Activated T-cell treated with anti-CD3 and anti-CD28 coated beads for 48 hours (primary cell): Measurements from ENCODE around the gene TNFRSF11A.

Experiments
- DNase-seq: peaks from one replicate; pipeline ENCODE4 v3.0.0-alpha.2; 2020; ENCODE audit warnings: low read depth

Gene TNFRSF11A

DNA sequence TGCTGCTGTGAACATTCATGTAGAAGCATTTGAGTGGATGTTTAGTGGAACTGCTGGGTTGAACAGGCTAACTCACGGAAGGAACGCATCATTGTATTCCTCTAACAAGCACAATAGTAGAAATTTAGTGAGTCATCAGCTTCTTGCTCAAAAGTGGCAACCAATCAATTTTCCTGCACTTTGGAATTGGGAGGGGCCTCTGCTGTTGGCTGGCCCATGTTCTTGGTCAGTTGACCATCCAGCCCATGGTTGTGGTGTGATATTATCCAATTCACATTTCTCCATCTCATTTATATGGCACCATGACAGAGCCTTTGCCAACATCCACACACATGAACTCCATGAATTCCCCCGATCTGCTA, 95.0 kb downstream of the TNFRSF11A start:
- no peak for DNase-seq

DNA sequence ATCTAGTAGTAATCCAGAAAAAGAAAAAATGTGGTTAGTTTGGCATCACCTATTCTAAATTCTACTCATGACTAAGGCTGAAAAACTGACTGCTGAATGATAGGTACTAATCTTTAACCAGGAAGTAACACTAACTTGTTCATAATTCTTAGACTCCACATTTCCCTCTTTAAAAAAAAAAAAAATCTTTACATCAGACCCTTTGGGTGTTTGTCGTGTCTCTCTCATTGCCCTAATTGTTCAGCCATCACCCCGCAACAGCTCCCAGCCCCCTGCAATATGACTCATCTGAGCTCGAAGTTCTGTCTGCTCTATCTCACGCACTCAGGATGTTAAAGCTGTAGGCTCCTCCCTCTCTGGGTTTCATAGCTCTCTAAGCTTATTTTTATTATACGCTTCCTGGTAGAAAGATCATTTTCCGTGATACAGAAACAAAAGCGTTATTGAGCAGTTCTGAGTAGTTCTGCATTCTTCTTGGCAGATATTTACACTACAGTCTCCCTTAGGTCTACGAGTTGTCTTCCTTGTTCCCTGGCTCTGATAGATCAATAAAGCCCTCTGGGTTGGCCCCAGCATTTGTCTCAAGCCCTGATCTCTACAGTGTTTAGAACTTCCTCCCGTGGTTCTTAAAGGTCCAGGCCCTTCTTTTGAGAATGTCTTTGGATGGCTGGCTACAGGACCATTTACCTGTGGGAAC, 95.6 kb downstream of the TNFRSF11A start:
- peak; percentile 61 for DNase-seq

- DNase-seq: peak; percentile 34
Observed at GRCh38 chr18:62425465-62426190, 100.5 kb downstream of the TNFRSF11A start.

DNA sequence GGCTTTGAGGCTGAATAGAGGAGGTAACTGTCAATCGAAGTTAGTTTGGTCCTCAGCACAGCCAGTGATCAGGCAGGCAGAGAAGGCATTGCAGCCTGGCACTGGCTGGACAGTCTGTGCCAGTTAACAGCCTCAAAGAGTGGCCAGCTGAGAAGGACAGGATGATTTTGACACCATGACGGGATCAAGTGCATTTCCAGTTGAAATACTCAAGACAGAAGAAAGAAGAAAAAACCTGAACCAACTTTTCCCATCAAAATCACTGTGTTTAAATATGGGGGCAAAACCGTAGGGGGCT, 101.0 kb downstream of the TNFRSF11A start:
- DNase-seq: no peak

DNA sequence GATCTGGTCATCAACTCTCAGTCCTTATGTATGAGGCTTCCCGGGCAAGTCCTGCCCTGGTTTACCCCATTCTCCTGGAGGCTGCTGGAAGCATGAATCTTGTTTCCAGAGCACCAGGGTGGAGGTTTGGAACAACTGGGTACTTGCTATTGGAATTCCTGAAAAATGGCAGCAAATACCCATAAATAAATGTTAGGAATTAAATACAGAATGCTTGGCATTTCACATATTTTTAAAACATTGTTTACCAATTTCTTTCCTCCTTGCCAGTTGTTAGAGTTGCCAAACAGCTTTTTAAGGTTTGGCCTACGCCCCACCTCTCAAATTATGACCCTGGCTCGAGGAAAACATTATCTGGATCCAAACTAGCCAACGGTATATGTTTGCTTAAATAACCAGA, 107.1 kb downstream of the TNFRSF11A start:
- DNase-seq: no peak

DNA sequence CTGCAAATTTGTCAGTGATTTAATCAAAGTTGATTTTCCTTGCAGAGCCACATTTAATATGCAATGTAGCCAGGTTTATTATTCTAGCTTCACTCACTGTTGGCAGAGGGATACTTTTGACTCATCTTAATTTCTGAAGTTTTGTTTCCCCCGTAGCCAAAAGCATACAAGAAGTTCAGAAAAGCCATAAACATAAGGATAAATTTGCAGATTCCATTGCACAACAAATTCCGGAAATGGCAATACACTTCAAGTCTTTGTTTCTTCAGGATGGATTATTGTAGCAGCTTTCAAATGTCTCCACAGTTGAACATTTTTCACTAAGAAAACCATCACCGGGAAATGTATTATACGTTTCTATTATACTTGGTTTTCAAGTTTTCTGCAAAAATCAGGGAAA, 109.7 kb downstream of the TNFRSF11A start:
- no peak for DNase-seq

DNA sequence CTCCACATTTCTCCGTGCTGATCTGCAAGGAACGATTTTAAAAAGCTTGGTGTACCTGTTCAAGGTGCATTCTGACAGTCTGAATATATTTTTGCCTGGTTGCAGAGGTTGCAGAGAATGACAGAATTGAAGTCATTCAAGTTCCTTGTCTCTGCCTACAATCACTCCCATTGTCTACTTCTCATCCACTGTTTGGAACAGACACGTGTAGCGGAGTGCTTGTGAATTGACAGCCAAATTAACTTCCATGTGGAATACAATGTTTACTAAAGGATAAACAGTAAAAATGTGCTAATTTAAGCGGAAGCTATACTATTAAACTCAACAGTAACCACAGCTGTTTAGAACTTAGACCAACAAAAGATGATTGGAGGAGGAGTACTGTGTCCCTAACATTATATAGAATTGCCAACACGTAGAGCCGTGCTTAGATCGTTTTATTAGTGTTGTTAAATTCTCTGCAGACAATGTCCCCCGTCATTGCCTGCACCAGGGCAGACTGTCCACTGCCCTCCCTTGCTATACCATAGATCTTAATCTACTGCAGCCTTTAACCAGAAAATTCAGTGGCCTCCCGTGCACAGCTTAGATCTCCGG, 110.4 kb downstream of the TNFRSF11A start:
- DNase-seq: no peak

DNA sequence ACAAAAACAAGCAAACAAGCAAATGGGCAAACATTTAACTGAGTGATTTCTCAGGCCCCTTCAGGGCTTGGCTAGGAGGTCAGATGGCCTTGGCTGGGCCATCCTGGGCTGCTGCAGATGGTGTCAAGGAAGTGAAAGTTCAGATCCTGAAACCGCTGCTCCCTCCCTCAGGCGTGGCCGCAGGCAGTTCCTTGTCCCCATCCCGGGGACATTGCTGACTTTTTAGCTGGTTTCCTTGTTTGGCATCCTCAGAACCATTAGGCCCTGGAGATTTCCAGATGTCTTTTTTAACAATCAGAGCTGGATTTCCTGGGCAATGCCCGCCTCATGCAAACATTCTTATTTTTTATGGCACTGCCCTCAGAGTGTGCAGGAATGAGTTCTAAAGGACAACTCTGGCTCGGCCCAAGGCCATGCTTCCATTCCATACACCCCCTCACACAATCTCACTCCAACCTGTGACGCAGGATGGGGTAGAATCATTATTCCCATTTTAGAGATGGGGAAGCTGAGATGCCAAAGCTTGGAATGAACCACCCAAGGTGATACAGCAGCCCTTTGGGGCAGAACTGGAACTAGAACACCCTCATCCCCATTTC, 111.6 kb downstream of the TNFRSF11A start:
- DNase-seq: no peak

DNA sequence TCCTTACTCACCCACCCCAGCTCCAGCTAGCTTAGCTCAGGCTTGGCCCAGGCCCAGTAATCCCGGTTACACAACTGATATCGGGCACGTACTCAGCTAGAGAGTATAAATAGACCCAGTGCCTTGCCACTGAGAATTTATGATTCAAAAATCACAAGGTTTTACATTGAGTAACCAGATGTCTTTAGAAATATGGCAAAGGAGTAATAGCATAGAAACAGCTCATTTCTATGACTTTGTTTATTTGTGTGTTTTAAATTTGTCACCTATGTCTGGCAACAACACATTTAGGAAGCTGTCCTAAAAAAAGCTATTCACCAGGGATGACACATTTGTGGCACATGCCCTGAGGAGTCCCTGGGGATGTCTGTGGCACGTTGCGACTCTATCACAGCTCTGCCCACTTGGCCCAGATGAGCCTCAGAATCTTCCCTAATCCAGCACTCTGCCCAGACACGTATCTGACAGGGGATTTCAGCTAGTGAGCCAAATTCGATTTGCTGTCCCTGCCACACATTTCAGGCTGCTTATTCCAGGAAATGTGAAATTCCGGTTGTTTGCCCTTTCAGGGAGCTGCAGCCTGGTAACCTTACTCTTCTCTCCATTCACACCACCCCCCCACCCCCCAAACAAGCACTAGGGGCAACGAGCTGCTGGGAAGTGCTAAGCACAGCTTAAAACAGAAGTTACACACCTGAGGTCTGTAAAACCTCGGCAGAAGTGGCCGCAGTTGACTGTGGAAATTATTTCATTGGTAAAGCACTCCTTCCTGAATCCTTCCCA, 112.3 kb downstream of the TNFRSF11A start:
- no peak for DNase-seq

DNA sequence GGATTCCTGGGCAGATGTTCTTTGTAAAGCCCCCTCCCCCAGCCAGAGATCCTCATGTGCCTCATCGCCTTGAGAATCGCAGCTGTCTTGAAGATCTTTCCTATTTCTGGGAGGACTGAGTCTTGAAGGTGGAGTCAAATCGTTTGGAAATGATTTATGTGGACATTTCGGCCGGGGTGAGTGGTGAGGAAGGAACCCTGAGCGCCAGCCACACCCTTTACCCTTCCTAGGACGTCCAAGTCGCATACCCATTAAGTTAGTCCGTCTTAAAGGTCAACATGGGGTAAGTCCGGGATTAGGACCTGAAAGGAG, 112.9 kb downstream of the TNFRSF11A start:
- DNase-seq: no peak

GRCh38 chr18:62438402-62438801, 113.3 kb downstream of the TNFRSF11A start:
- no peak for DNase-seq

DNA sequence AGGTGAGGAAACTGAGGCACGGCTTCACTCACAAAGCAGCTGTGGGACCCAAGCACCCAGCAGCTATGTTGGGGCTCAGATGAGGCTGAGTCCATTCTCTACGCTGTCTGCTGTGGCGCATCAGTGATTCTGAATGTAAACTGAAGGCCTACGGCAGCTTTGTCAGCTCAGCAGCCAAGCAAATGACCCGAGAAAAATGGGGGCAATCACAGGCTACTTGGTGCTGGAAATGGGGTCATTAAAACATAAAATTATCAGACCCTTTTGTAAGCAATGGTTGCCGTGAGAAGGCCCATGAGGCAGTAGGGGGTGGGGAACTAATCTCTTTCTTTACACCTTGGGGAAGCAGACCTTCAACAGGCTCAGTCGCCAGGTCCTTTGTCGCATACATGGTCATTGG, 113.8 kb downstream of the TNFRSF11A start:
- DNase-seq: no peak
